ENCODE measurements around the gene GOT2. TPM values are rescaled to one million over a fixed set of nuclear protein-coding genes. Genes with fewer than 3 reads are reported as not detected.
"Not testable (repeated sequence)": the region's sequence is repeated elsewhere in the genome, so short reads cannot be mapped to it uniquely, and the experiment has no call there.

Gene GOT2
- 100 to 1,000 TPM in 7 of 9 donors, 10 to 100 TPM in 2; 59.4 to 167 (median 113) TPM for total RNA-seq
- 100 to 1,000 TPM in 1 of 3 donors, 10 to 100 TPM in 2; 47.1 to 181 (median 79.4) TPM for polyA plus RNA-seq
- long read RNA-seq, donor 1, transcript GOT2-201 (10 exons, 2,462 nt) = major isoform, 38 of 46 reads
- long read RNA-seq, donor 1, partial matches to known transcripts = 8 of 46 reads
- long read RNA-seq, donor 1, other reads (novel, unspliced or antisense) = 0 of 46 reads
- long read RNA-seq, donor 2, transcript GOT2-201 (10 exons, 2,462 nt) = major isoform, 38 of 50 reads
- long read RNA-seq, donor 2, partial matches to known transcripts = 12 of 50 reads
- long read RNA-seq, donor 2, other reads (novel, unspliced or antisense) = 0 of 50 reads
- long read RNA-seq, donor 3, transcript GOT2-201 (10 exons, 2,462 nt) = major isoform, 31 of 45 reads
- long read RNA-seq, donor 3, partial matches to known transcripts = 12 of 45 reads
- long read RNA-seq, donor 3, other reads (novel, unspliced or antisense) = 0 of 45 reads
- long read RNA-seq, donor 4, transcript GOT2-201 (10 exons, 2,462 nt) = major isoform, 66 of 72 reads
- long read RNA-seq, donor 4, partial matches to known transcripts = 3 of 72 reads
- long read RNA-seq, donor 4, other reads (novel, unspliced or antisense) = 3 of 72 reads
- long read RNA-seq, donor 5, transcript GOT2-201 (10 exons, 2,462 nt) = major isoform, 292 of 323 reads
- long read RNA-seq, donor 5, partial matches to known transcripts = 17 of 323 reads
- long read RNA-seq, donor 5, other reads (novel, unspliced or antisense) = 14 of 323 reads
- long read RNA-seq, donor 6, transcript GOT2-201 (10 exons, 2,462 nt) = major isoform, 36 of 40 reads
- long read RNA-seq, donor 6, partial matches to known transcripts = 3 of 40 reads
- long read RNA-seq, donor 6, other reads (novel, unspliced or antisense) = 1 of 40 reads
- long read RNA-seq, donor 7, transcript GOT2-201 (10 exons, 2,462 nt) = major isoform, 14 of 22 reads
- long read RNA-seq, donor 7, partial matches to known transcripts = 5 of 22 reads
- long read RNA-seq, donor 7, other reads (novel, unspliced or antisense) = 0 of 22 reads
- long read RNA-seq, donor 8, transcript GOT2-201 (10 exons, 2,462 nt) = major isoform, 67 of 87 reads
- long read RNA-seq, donor 8, partial matches to known transcripts = 16 of 87 reads
- long read RNA-seq, donor 8, other reads (novel, unspliced or antisense) = 0 of 87 reads
- long read RNA-seq, donor 9, transcript GOT2-201 (10 exons, 2,462 nt) = major isoform, 41 of 54 reads
- long read RNA-seq, donor 9, partial matches to known transcripts = 10 of 54 reads
- long read RNA-seq, donor 9, other reads (novel, unspliced or antisense) = 0 of 54 reads
- long read RNA-seq, donor 10, transcript GOT2-201 (10 exons, 2,462 nt) = major isoform, 29 of 31 reads
- long read RNA-seq, donor 10, partial matches to known transcripts = 0 of 31 reads
- long read RNA-seq, donor 10, other reads (novel, unspliced or antisense) = 0 of 31 reads

DNA sequence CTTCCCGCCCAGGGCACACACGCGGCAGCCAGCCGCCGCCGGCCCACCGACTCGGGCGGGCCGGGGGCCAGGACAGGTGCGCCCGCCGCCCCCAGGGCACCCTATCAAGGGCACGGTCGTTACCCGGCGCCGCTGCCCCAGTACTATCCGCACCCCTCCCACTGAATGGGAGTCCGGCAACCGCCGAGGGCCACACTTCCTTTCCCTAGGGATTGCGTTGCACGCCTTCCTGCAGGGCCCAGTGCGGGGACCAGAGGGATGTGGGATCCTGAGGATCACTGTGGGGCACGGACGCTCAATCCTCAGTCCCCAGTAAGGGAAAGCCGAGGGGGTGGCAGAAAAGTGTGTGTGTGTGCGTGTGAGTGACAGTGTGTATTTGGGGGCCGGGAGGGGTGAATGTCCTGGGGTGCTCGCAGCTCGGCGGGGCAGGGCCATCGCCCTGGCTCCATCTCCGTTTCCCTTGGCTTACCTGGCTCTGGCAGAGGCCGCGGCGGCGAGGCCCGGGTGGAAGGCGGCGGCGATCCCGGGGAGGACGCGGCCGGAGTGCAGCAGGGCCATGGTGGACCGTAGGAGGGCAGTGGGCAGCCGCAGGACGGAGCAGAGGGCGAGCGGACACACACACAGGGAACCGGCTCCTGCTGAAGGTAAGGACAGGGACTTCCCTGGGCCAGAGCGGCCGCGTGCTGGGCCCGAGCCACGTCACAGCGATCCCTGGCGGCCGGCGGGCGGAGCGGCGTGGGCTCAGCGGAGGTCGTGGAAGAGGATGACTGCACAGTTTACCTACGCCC is at the start of gene GOT2:
Gene GOT2, minus strand, starts transcription at position 646 of the 788 bp plus-strand sequence. Its CDS starts 88 bp downstream, at position 558.
- 0% methylated on average over 3 to 68 of the region's 68 CpGs for WGBS, 4 donors
- Histone ChIP-seq H3K9me3 (replicated peaks in 1 of 3) (no peaks in the 10 kb centered on the region), H3K4me3 (peak within 1 kb of the TSS; percentile 46 to 85 (median 66)), H3K4me1 (replicated peaks in 1 of 2) (peaks cover 7 to 25% of the 10 kb centered on the region in 2 donors), H3K27me3 (no peaks in the 10 kb centered on the region), H3K27ac (peak within 1 kb of the TSS in 4 of 5 donors; percentile 49 to 92 (median 71)), H3K36me3 (replicated peaks in 1 of 2) (no peaks in the 10 kb centered on the region)
- DNase-seq = peak; percentile 79 to 90 (median 84)
- intact Hi-C loops (cut with DNase I) = loop anchor here in 1 of 2 donors (5.0 kb wide), 1 partner anchor 52 kb away; the partner anchor contains the start of gene SLC38A7
- peak in 1 of 2 donors; percentile 65 for TF ChIP-seq POLR2A (IDR thresholded peaks at IDR 0.05)
- TF ChIP-seq, protein P1, sequence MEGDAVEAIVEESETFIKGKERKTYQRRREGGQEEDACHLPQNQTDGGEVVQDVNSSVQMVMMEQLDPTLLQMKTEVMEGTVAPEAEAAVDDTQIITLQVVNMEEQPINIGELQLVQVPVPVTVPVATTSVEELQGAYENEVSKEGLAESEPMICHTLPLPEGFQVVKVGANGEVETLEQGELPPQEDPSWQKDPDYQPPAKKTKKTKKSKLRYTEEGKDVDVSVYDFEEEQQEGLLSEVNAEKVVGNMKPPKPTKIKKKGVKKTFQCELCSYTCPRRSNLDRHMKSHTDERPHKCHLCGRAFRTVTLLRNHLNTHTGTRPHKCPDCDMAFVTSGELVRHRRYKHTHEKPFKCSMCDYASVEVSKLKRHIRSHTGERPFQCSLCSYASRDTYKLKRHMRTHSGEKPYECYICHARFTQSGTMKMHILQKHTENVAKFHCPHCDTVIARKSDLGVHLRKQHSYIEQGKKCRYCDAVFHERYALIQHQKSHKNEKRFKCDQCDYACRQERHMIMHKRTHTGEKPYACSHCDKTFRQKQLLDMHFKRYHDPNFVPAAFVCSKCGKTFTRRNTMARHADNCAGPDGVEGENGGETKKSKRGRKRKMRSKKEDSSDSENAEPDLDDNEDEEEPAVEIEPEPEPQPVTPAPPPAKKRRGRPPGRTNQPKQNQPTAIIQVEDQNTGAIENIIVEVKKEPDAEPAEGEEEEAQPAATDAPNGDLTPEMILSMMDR (IDR thresholded peaks at IDR 0.05) = peak; percentile 64 to 85 (median 78)

DNA sequence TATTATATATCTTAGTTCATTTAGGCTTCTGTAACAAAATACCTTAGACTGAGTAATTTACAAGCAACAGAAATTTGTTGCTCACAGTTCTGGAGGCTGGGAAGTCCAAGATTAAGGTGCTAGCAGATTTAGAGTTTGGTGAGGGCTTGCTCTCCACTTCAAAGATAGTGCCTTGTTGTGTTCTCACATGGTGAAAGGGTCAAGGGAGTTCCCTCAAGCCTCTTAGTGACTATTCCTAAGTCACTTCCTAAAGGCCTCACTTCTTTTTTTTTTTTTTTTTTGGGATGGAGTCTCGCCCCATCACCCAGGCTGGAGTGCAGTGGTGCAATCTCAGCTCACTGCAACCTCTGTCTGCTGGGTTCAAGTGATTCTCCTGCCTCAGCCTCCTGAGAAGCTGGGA is 45.2 kb upstream of the GOT2 start:
- 77 to 100% (median 85%) methylated on average over 1 of the region's 1 CpG for WGBS, 4 donors
- H3K27me3 ChIP-seq = not testable (repeated sequence)

DNA sequence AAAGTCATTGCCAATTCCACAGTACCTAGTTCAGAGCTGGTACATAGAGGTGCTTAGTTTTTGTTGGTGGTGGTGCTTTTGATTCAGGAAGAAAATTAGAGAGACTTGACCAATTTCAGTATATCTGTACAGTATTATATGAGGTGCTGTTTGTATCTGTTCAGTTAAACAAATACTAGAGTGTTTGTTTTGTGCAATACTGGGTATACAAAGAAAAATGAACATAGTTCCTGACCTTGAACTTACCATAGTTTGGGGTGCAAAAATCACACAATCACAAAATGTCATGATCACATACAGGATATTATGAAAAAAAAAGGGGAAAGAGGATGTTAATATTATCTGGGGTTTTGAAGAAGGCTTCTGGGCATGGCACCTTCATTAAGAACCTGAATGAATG is 39.8 kb upstream of the GOT2 start:
- DNase-seq = no peak
- Histone ChIP-seq H3K4me3 (no peak overlapping the region), H3K27ac (no peak overlapping the region), H3K36me3 (replicated peaks in 1 of 2) (no peaks in the 10 kb centered on the region), H3K4me1 (replicated peaks in 1 of 2) (no peaks in the 10 kb centered on the region), H3K9me3 (replicated peaks in 1 of 3) (no peaks in the 10 kb centered on the region), H3K27me3 (no peaks in the 10 kb centered on the region)
- TF ChIP-seq POLR2A (IDR thresholded peaks at IDR 0.05) = no peak
- TF ChIP-seq, protein P1 (IDR thresholded peaks at IDR 0.05) = no peak
- intact Hi-C loops (cut with DNase I) = no loop called here

More for the DNA sequence above, 45.2 kb upstream of the GOT2 start:
- H3K9me3 ChIP-seq (replicated peaks in 1 of 3); DNase-seq; intact Hi-C loops (cut with DNase I); H3K4me1 ChIP-seq (replicated peaks in 1 of 2); H3K27ac ChIP-seq; H3K36me3 ChIP-seq (replicated peaks in 1 of 2); H3K4me3 ChIP-seq: not testable (repeated sequence)

DNA sequence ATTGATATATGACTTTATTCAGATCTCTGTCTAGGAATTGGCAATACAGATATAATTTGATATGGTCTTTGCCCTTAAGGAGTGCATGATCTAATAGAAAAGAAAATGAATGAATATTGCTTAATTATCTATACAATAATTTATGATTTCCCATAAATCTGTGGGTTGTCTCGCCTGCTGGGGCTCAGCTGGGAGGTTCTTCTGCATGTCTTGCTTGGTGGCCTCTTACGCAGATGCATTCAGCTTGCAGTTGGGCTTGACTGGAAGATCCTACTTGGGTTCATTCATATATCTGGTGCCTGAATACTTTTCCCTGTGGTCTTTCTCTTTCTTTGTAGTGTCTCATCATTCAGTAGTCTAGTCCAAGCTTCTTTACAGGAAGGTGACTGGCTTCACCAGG is 34.0 kb upstream of the GOT2 start:
- intact Hi-C loops (cut with DNase I) = no loop called here
- no peaks in the 10 kb centered on the region for H3K9me3 ChIP-seq (replicated peaks in 1 of 3)
- H3K27ac ChIP-seq = no peak overlapping the region
- TF ChIP-seq, protein P1 (IDR thresholded peaks at IDR 0.05) = no peak
- TF ChIP-seq POLR2A (IDR thresholded peaks at IDR 0.05) = no peak
- no peak overlapping the region for H3K4me3 ChIP-seq
- no peak for DNase-seq
- H3K36me3 ChIP-seq (replicated peaks in 1 of 2) = no peaks in the 10 kb centered on the region
- H3K4me1 ChIP-seq (replicated peaks in 1 of 2) = no peaks in the 10 kb centered on the region
- no peaks in the 10 kb centered on the region for H3K27me3 ChIP-seq
- WGBS, 4 donors = 48 to 88% (median 61%) methylated on average over 2 of the region's 2 CpGs
